SU-DHL-6 (cell line): ENCODE data around the gene CD19.

Experiments
- CTCF ChIP-seq: fragments of 200-600 bp; sonication (generic); IDR thresholded peaks from one replicate; pipeline ENCODE4 v1.5.1; 2017; ENCODE audit warnings: antibody characterized with exemption, mild to moderate bottlenecking, low read length, moderate library complexity; ENCODE audit not compliant: insufficient read depth, poor library complexity, severe bottlenecking
- EZH2phosphoT487 ChIP-seq: fragments of 200-600 bp; sonication (generic), shearing (Covaris generic); conservative IDR thresholded peaks from 2 replicates; pipeline ENCODE4 v1.6.1; 2018; ENCODE audit warnings: mild to moderate bottlenecking, antibody characterized with exemption, low read length, moderate library complexity, mixed read lengths

GRCh38 chr16:28898942-28899341, 32.8 kb upstream of the CD19 start:
- no peak for TF ChIP-seq CTCF
- TF ChIP-seq EZH2phosphoT487 = no peak
